CD8-positive, alpha-beta memory T cell (primary cell): ENCODE measurements around the gene PPIA. TPM values are rescaled to one million over a fixed set of nuclear protein-coding genes. Genes with fewer than 3 reads are reported as not detected.
A peak's percentile ranks its signal among the peaks of the same experiment; 100 is the strongest.

Source experiments
- CTCF ChIA-PET: fragments of 350-600 bp; sonication (Branson Sonifier 250); formaldehyde crosslinking; loops from one replicate; lab custom pipeline; 2021; ENCODE audit warnings: antibody characterized with exemption; lab: Charles Lee
- POLR2A ChIA-PET: fragments of 350-600 bp; sonication (Branson Sonifier 250); formaldehyde crosslinking; loops from one replicate; lab custom pipeline; 2021; ENCODE audit warnings: antibody characterized with exemption; lab: Charles Lee
- DNase-seq, 5 donors: peaks; one replicate each; pipeline versions ENCODE4 v3.0.0 to v3.0.0-alpha.2; 2020 to 2022; ENCODE audit warnings: mixed read lengths in 1 of 5
- H3K27ac ChIP-seq: one replicate; pipeline ENCODE4 v1.7.0; 2013; ENCODE audit warnings: low read depth, mild to moderate bottlenecking, low read length, moderate library complexity
- H3K27me3 ChIP-seq: 2 replicates; pipeline ENCODE4 v1.7.0; 2013; ENCODE audit warnings: low read length, mild to moderate bottlenecking; ENCODE audit not compliant: insufficient read depth, poor library complexity, severe bottlenecking
- H3K36me3 ChIP-seq: 2 replicates; pipeline ENCODE4 v1.7.0; 2013; ENCODE audit warnings: mild to moderate bottlenecking, low read length, moderate library complexity; ENCODE audit not compliant: insufficient read depth
- H3K4me1 ChIP-seq: 2 replicates; pipeline ENCODE4 v1.7.0; 2013; ENCODE audit warnings: mild to moderate bottlenecking, low read length, moderate library complexity; ENCODE audit not compliant: insufficient read depth
- H3K4me3 ChIP-seq: 2 replicates; pipeline ENCODE4 v1.7.0; 2013; ENCODE audit warnings: mild to moderate bottlenecking, low read length
- H3K9me3 ChIP-seq: 2 replicates; pipeline ENCODE4 v1.7.0; 2013; ENCODE audit warnings: mild to moderate bottlenecking, low read length
- H3K27ac Mint-ChIP-seq, 8 donors: one replicate each; pipeline ENCODE4 v1.8.0; 2020 to 2021; ENCODE audit warnings: mixed read lengths in 8 of 8, mild to moderate bottlenecking in 6 of 8, inconsistent platforms in 3 of 8, moderate library complexity in 3 of 8
- H3K27me3 Mint-ChIP-seq, 2 donors: one replicate each; pipeline ENCODE4 v1.8.0; 2020 to 2021; ENCODE audit warnings: mixed read lengths in 2 of 2, mild to moderate bottlenecking in 1 of 2, moderate library complexity in 1 of 2
- H3K36me3 Mint-ChIP-seq, 3 donors: one replicate each; pipeline ENCODE4 v1.8.0; 2020 to 2021; ENCODE audit warnings: mixed read lengths in 3 of 3, inconsistent platforms in 1 of 3, mild to moderate bottlenecking in 1 of 3
- H3K4me1 Mint-ChIP-seq, 3 donors: one replicate each; pipeline ENCODE4 v1.8.0; 2020 to 2021; ENCODE audit warnings: mixed read lengths in 3 of 3, inconsistent platforms in 1 of 3, mild to moderate bottlenecking in 1 of 3
- H3K4me3 Mint-ChIP-seq, 7 donors: one replicate each; pipeline ENCODE4 v1.8.0; 2020 to 2021; ENCODE audit warnings: mixed read lengths in 7 of 7, mild to moderate bottlenecking in 6 of 7, moderate library complexity in 4 of 7, inconsistent platforms in 2 of 7
- H3K9me3 Mint-ChIP-seq, 5 donors: one replicate each; pipeline ENCODE4 v1.8.0; 2020 to 2022; ENCODE audit warnings: mixed read lengths in 5 of 5, mild to moderate bottlenecking in 3 of 5, moderate library complexity in 2 of 5, inconsistent platforms in 1 of 5
- polyA plus RNA-seq: library from polyadenylated mRNA; unstranded; fragments of 300-500 nt; fragmentation: Illumina TruSeq; gene quantifications from one replicate; pipeline ENCODE4 v1.2.3, GENCODE V29; 2021
- total RNA-seq, 2 experiments: library from RNA; stranded (reverse); gene quantifications; one replicate each; pipeline ENCODE4 v1.2.3, GENCODE V29; 2021

The PPIA gene
- total and polyA plus RNA-seq, 3 experiments from 2014 or later = 3,369 to 3,693 (median 3,448) TPM

- DNase-seq = no peak
- Mint-ChIP-seq H3K27me3 (peaks cover 0 to 5% of the 10 kb centered on the region in 2 donors), H3K27ac (peak overlapping the region in 3 of 8 donors; percentile 35 to 81 (median 48)), H3K4me1 (peaks cover 17 to 26% (median 21%) of the 10 kb centered on the region in 3 donors), H3K9me3 (no peaks in the 10 kb centered on the region), H3K36me3 (peaks cover 0 to 21% (median 4%) of the 10 kb centered on the region in 3 donors), H3K4me3 (peak overlapping the region in 6 of 7 donors; percentile 13 to 72 (median 36))
- ChIA-PET CTCF (interaction anchor here (0.6 to 1.4 kb wide), 5 partner anchors 14 to 153 kb away, joined by 3 to 6 read pairs (median 3); partner anchors contain the start of gene H2AZ2), POLR2A (interaction anchor here (0.6 kb wide), 1 partner anchor 12 kb away, joined by 3 read pairs; no protein-coding TSS in a partner anchor)
- Histone ChIP-seq H3K4me1 (peaks cover 7% of the 10 kb centered on the region), H3K27me3 (no peaks in the 10 kb centered on the region), H3K27ac (no peak overlapping the region), H3K4me3 (no peak overlapping the region), H3K9me3 (no peaks in the 10 kb centered on the region), H3K36me3 (peaks cover 5% of the 10 kb centered on the region)
Measured at GRCh38 chr7:44793919-44794318, 2.6 kb upstream of the PPIA start.

GRCh38 chr7:44794331-44794730 lies 2.1 kb upstream of the PPIA start:
- Mint-ChIP-seq H3K27ac (peak overlapping the region in 3 of 8 donors; percentile 15 to 48 (median 35)), H3K4me3 (peak overlapping the region in 5 of 7 donors; percentile 13 to 72 (median 40)), H3K36me3 (peaks cover 0 to 23% (median 4%) of the 10 kb centered on the region in 3 donors), H3K27me3 (peaks cover 0 to 5% of the 10 kb centered on the region in 2 donors), H3K4me1 (peaks cover 18 to 28% (median 23%) of the 10 kb centered on the region in 3 donors), H3K9me3 (no peaks in the 10 kb centered on the region)
- Histone ChIP-seq H3K4me3 (no peak overlapping the region), H3K9me3 (no peaks in the 10 kb centered on the region), H3K27ac (no peak overlapping the region), H3K36me3 (peaks cover 7% of the 10 kb centered on the region), H3K4me1 (peaks cover 11% of the 10 kb centered on the region), H3K27me3 (no peaks in the 10 kb centered on the region)
- ChIA-PET CTCF (interaction anchor here (0.6 to 1.4 kb wide), 4 partner anchors 44 to 153 kb away, joined by 3 to 6 read pairs (median 3); partner anchors contain the start of gene H2AZ2), POLR2A (no interaction called here)
- DNase-seq = no peak

GRCh38 chr7:44796034-44796503 lies 412 bp upstream of the PPIA start:
- Mint-ChIP-seq H3K36me3 (peaks cover 5 to 40% (median 12%) of the 10 kb centered on the region in 3 donors), H3K4me3 (peak overlapping the region; percentile 90 to 99 (median 92))

GRCh38 chr7:44797329-44798258 lies 1.1 kb downstream of the PPIA start:
- CTCF ChIA-PET = interaction anchor here (0.7 to 1.4 kb wide), 7 partner anchors 29 to 232 kb away, joined by 3 to 5 read pairs (median 4); partner anchors contain the start of genes H2AZ2 and OGDH
- H3K9me3 ChIP-seq = no peaks in the 10 kb centered on the region
- Mint-ChIP-seq H3K9me3 (no peaks in the 10 kb centered on the region), H3K27ac (peak overlapping the region; percentile 94 to 99 (median 98)), H3K4me3 (peak overlapping the region; percentile 90 to 99 (median 92)), H3K27me3 (peaks cover 0 to 5% of the 10 kb centered on the region in 2 donors), H3K4me1 (peaks cover 34 to 51% (median 41%) of the 10 kb centered on the region in 3 donors), H3K36me3 (peaks cover 10 to 55% (median 19%) of the 10 kb centered on the region in 3 donors)
- no peaks in the 10 kb centered on the region for H3K27me3 ChIP-seq
- POLR2A ChIA-PET = interaction anchor here (0.5 to 2.7 kb wide), 10 partner anchors 15 to 216 kb away, joined by 3 to 32 read pairs (median 3); partner anchors contain the start of genes H2AZ2, OGDH and TMED4
- H3K4me1 ChIP-seq = peaks cover 19% of the 10 kb centered on the region
- peak overlapping the region; percentile 98 for H3K27ac ChIP-seq
- peaks cover 33% of the 10 kb centered on the region for H3K36me3 ChIP-seq
- peak; percentile 73 to 91 (median 80) for DNase-seq
- peak overlapping the region; percentile 72 for H3K4me3 ChIP-seq

More at GRCh38 chr7:44796034-44796503, 412 bp upstream of the PPIA start:
- DNase-seq = no peak
- peaks cover 22% of the 10 kb centered on the region for H3K36me3 ChIP-seq
- Mint-ChIP-seq H3K27me3 (peaks cover 0 to 5% of the 10 kb centered on the region in 2 donors), H3K4me1 (peaks cover 26 to 42% (median 33%) of the 10 kb centered on the region in 3 donors), H3K9me3 (no peaks in the 10 kb centered on the region), H3K27ac (peak overlapping the region; percentile 92 to 97 (median 94))
- H3K4me3 ChIP-seq = peak overlapping the region; percentile 72
- peak overlapping the region; percentile 98 for H3K27ac ChIP-seq
- CTCF ChIA-PET = no interaction called here
- H3K4me1 ChIP-seq = peaks cover 19% of the 10 kb centered on the region
- H3K27me3 ChIP-seq = no peaks in the 10 kb centered on the region
- POLR2A ChIA-PET = interaction anchor here (1.4 kb wide), 1 partner anchor 27 kb away, joined by 3 read pairs; no protein-coding TSS in a partner anchor
- H3K9me3 ChIP-seq = no peaks in the 10 kb centered on the region

- POLR2A ChIA-PET = interaction anchor here (0.5 to 2.7 kb wide), 7 partner anchors 13 to 217 kb away, joined by 3 to 32 read pairs (median 5); partner anchors contain the start of genes H2AZ2 and TMED4
- peaks cover 19% of the 10 kb centered on the region for H3K4me1 ChIP-seq
- Mint-ChIP-seq H3K27ac (peak overlapping the region; percentile 94 to 99 (median 98)), H3K4me3 (peak overlapping the region; percentile 90 to 99 (median 92)), H3K4me1 (peaks cover 35 to 55% (median 41%) of the 10 kb centered on the region in 3 donors), H3K27me3 (peaks cover 0 to 5% of the 10 kb centered on the region in 2 donors), H3K36me3 (peaks cover 10 to 65% (median 23%) of the 10 kb centered on the region in 3 donors), H3K9me3 (no peaks in the 10 kb centered on the region)
- H3K27ac ChIP-seq = peak overlapping the region; percentile 98
- no peaks in the 10 kb centered on the region for H3K9me3 ChIP-seq
- no peak for DNase-seq
- peaks cover 41% of the 10 kb centered on the region for H3K36me3 ChIP-seq
- no peaks in the 10 kb centered on the region for H3K27me3 ChIP-seq
- CTCF ChIA-PET = interaction anchor here (0.7 to 1.4 kb wide), 6 partner anchors 27 to 233 kb away, joined by 3 to 4 read pairs (median 4); no protein-coding TSS in a partner anchor
- peak overlapping the region; percentile 72 for H3K4me3 ChIP-seq
Measured at GRCh38 chr7:44798649-44799305, 2.3 kb downstream of the PPIA start.

GRCh38 chr7:44799939-44800338 lies 3.5 kb downstream of the PPIA start:
- CTCF ChIA-PET = no interaction called here

GRCh38 chr7:44801890-44802289 lies 5.4 kb downstream of the PPIA start:
- H3K27ac Mint-ChIP-seq = peak overlapping the region in 6 of 8 donors; percentile 3 to 94 (median 42)
- no peaks in the 10 kb centered on the region for H3K27me3 Mint-ChIP-seq
- no peaks in the 10 kb centered on the region for H3K9me3 ChIP-seq
- POLR2A ChIA-PET = interaction anchor here (0.8 kb wide), 1 partner anchor 220 kb away, joined by 3 read pairs; the partner anchor contains the start of gene TMED4
- H3K4me1 ChIP-seq = peaks cover 19% of the 10 kb centered on the region
- H3K27ac ChIP-seq = no peak overlapping the region
- peaks cover 41% of the 10 kb centered on the region for H3K36me3 ChIP-seq
- no peak overlapping the region for H3K4me3 ChIP-seq
- DNase-seq = no peak
- H3K27me3 ChIP-seq = no peaks in the 10 kb centered on the region
- peak overlapping the region in 1 of 7 donors; percentile 51 for H3K4me3 Mint-ChIP-seq
- H3K4me1 Mint-ChIP-seq = peaks cover 34 to 46% (median 37%) of the 10 kb centered on the region in 3 donors
- no peaks in the 10 kb centered on the region for H3K9me3 Mint-ChIP-seq
- H3K36me3 Mint-ChIP-seq = peaks cover 10 to 71% (median 23%) of the 10 kb centered on the region in 3 donors
- CTCF ChIA-PET = interaction anchor here (1.3 kb wide), 1 partner anchor 210 kb away, joined by 3 read pairs; no protein-coding TSS in a partner anchor

More at GRCh38 chr7:44799939-44800338, 3.5 kb downstream of the PPIA start:
- H3K36me3 Mint-ChIP-seq = peaks cover 10 to 73% (median 23%) of the 10 kb centered on the region in 3 donors
- peaks cover 19% of the 10 kb centered on the region for H3K4me1 ChIP-seq
- no peaks in the 10 kb centered on the region for H3K27me3 ChIP-seq
- H3K4me3 ChIP-seq = no peak overlapping the region
- H3K27me3 Mint-ChIP-seq = peaks cover 0 to 5% of the 10 kb centered on the region in 2 donors
- peak overlapping the region; percentile 13 to 94 (median 76) for H3K27ac Mint-ChIP-seq
- H3K4me3 Mint-ChIP-seq = peak overlapping the region in 3 of 7 donors; percentile 0 to 34 (median 4)
- H3K4me1 Mint-ChIP-seq = peaks cover 35 to 55% (median 41%) of the 10 kb centered on the region in 3 donors
- no peaks in the 10 kb centered on the region for H3K9me3 Mint-ChIP-seq
- POLR2A ChIA-PET = no interaction called here
- no peak for DNase-seq
- H3K27ac ChIP-seq = no peak overlapping the region
- peaks cover 41% of the 10 kb centered on the region for H3K36me3 ChIP-seq
- H3K9me3 ChIP-seq = no peaks in the 10 kb centered on the region
